GM19467 (cell line): ENCODE measurements around the gene HLA-E.
"Not testable (repeated sequence)": the region's sequence is repeated elsewhere in the genome, so short reads cannot be mapped to it uniquely, and the experiment has no call there.

Source experiments
- ATAC-seq: cut with Tn5 transposase; IDR thresholded peaks from one replicate; pipeline ENCODE4 v1.9.1; 2021; ENCODE audit warnings: mild to moderate bottlenecking, moderate library complexity; ENCODE audit not compliant: unreplicated experiment

The HLA-E gene

DNA sequence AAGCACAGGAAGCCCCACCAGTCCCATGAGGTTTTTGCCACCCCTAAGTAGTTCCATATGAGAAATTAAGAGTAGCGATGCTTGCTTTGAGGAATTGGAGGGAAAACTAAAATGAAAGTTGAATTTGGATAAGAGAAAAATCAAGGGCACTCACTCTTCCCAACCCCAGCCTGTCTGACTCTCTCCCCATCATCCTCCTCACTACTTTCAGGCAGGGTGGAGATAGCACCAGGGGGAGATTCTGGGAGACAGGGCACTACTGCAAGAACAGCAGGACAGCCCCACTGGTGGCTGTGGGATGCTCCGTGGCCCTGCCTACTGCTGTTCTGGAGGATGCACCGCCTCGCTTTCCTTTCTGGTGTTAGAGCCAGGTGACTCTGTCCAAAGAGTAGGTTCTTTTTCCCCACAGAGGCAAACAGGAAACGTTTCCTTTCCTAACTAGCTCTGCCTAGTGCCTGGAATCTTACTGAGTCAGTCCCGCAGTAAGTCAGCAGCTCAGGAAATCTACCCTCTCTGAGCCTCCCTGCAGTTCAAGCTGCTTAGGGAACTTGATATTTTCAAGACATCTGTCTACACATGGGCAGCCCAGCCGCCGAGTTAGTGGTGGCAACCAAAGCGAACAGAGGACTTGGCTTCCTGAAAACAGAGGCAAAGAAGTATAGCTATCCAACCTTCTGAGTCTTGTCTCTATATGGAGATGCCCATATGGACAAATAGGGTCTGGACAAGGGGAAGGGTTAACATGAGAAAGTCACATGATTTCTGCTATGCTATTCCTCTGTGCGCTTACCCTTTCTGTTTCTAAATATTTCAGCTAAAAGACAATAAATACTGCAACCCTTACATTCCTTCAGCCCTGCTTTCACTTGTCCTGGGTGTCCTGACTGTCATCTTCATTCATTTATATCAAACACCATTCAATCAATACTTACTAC, 11.4 kb downstream of the HLA-E start:
- no peak for ATAC-seq

GRCh38 chr6:30507849-30508827, 18.8 kb downstream of the HLA-E start:
- ATAC-seq: no peak

GRCh38 chr6:30508890-30509736, 19.8 kb downstream of the HLA-E start:
- ATAC-seq: peak; percentile 34

DNA sequence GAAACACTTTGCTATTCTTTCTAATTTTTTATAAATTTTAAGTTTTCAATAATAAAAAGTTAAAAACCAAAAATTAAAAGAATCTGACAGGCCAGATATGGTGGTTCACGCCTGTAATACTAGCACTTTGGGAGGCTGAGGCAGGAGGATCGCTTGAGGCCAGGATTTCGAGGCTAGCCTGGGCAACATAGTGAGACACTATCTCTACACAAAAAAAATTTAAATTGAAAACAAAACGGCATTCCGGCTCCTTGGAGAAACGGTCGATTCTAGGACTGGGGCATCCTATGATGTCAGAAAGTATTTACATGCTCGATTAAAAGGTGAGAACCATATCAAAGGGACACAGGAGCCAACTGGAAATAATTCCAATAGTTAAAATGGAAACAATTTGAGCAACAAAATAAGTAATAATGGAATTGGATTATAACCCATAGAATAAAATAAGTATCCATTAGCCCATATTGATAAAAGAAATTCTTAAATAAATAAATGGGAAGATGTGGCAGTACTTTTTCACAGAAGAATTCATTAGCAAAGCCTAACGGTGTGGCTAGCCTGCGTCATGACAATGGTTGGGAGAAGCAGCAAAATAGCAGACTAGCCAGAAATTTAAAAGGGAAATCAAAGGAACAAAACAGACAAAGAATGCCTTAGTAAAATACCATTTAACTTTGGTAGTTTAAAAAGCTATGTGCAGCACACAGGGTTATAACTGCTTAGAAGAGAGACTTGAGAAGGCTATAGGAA, 21.3 kb downstream of the HLA-E start:
- no peak for ATAC-seq

- no peak for ATAC-seq
These were observed 21.8 kb downstream of the HLA-E start for GRCh38 chr6:30511169-30511546.

DNA sequence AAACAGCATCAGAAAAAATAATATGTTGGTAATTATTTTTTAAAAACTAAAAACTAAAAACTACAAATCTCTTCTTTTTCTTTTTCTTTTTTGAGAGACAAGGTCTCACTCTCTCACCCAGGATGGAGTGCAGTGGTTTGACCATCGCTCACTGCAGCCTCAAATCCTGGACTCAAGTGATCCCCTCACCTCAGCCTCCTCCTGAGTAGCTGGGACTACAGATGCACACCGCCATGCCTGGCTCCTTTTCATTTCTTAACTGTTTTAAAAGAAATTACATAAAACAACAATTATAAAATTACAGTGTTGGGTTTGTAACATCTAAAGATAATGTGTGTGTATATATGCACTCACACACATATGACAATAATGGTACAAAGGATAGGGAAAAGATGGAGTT, 24.1 kb downstream of the HLA-E start:
- ATAC-seq: no peak

GRCh38 chr6:30515106-30515505, 25.8 kb downstream of the HLA-E start:
- ATAC-seq: no peak

DNA sequence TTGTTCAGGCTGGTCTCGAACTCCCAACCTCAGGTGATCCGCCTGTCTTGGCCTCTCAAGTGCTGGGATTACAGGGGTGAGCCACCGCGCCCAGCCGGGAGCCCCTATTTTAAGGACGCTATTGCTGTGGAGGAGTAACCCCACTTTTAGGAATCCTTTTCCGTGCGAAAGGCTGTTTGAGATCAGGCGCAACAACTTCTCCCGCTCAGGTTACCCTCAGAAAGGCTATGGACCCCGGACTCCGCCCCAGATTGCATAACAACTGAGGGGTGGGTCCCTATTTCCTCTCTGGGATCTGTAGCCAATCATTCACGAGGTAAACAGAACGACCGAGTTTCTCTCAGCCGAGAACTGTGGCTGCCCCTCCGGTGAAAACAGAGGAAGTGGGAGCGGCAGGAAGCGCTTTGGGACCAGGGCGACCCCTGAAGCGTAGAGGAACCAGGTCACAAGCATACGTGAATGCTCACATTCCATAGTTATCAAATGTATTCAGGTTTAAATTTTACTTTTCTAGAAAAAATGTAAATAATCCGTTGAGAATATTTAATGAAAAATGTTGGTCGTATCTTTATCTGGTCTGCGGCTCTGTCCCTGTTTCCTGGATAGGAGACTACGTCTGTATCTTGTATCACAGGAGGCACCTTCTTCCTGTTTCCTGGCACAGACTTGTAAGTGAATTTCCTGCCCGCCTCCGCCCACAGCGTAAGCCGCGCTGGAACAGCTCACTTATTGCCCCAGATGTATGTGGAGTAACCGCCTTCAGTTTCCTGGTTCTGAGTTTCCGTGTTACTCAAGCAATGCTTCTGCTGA, 26.8 kb downstream of the HLA-E start:
- peak; percentile 52 for ATAC-seq

DNA sequence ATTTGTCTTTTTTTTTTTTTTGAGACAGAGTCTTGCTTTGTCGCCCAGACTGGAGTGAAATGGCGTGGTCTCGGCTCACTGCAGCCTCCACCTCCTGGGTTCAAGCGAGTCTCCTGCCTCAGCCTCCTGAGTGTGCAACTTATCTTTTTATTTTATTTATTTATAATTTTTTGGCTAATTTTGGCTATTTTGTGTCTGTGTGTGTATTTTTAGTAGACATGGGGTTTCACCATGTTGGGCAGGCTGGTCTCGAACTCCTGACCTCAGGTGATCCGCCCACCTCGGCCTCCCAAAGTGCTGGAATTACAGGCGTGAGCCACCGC, 27.4 kb downstream of the HLA-E start:
- not testable (repeated sequence) for ATAC-seq

- not testable (repeated sequence) for ATAC-seq
These were observed 28.6 kb downstream of the HLA-E start for GRCh38 chr6:30517767-30518504.

DNA sequence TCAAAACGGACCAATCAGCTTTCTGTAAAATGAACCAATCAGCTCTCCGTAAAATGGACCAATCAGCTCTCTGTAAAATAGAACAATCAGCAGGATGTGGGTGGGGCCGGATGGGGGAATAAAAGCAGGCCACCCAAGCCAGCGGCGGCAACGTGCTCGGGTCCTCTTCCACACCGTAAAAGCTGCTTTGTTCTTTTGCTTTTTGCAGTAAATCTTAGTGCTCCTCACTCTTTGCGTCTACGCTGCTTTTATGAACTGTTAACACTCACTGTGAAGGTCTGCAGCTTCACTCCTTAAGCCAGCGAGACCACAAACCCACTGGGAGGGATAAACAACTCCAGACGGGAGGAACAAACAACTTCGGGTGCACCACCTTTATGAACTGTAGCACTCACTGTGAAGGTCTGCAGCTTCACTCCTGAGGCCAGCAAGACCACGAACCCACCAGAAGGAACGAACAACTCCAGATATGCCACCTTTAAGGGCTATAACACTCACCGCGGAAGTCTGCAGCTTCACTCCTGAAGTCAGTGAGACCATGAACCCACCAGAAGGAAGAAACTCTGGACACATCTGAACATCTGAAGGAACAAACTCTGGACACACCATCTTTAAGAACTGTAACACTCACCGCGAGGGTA, 29.3 kb downstream of the HLA-E start:
- ATAC-seq: not testable (repeated sequence)

GRCh38 chr6:30520522-30520921, 31.2 kb downstream of the HLA-E start:
- no peak for ATAC-seq

- ATAC-seq: not testable (repeated sequence)
These were observed 31.8 kb downstream of the HLA-E start for GRCh38 chr6:30521082-30521481.

GRCh38 chr6:30521952-30522351, 32.6 kb downstream of the HLA-E start:
- not testable (repeated sequence) for ATAC-seq

- ATAC-seq: not testable (repeated sequence)
These were observed 37.1 kb downstream of the HLA-E start for GRCh38 chr6:30526444-30526843.

DNA sequence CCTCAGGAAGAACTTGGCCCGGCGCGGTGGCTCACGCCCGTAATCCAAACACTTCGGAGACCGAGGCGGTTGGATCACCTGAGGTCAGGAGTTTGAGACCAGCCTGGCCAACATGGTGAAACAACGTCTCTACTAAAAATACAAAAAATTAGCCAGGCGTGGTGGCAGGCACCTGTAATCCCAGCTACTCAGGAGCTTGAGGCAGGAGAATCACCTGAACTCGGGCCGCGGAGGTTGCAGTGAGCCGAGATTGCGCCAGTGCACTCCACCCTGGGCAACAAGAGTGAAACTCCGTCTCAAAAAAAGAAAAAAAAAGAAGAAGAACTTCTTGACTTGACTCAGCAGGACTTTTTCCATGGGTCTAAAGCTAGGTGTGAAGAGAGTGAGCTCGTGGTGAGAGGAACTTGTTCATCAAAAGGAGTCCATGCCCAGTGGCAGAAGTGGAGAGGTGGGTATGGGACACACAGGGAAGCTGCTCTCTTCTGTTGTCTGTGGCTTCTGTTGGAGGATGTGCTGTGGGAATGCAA, 40.1 kb downstream of the HLA-E start:
- not testable (repeated sequence) for ATAC-seq

DNA sequence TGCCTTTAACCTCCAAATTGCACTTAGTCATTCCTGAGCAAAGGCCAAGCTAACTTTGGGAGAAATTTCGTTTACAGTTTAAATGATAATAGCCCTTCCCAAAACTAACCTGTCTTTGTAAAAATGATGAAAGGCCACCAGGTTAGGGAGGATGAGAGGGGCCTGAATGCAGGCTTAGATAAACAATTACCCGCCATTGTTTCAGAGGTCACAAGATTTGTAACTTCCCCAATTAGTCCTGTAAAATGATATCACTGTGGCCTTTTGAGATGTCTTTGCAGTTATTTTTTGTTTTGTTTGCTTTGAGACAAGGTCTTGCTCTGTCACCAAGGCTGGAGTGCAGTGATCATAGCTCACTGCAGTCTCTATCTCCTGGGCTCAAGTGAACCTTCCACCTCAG, 40.7 kb downstream of the HLA-E start:
- no peak for ATAC-seq
